Measurements from ENCODE around the gene ASIP.
A peak's percentile ranks its signal among the peaks of the same experiment; 100 is the strongest.
"Not testable (repeated sequence)": the region's sequence is repeated elsewhere in the genome, so short reads cannot be mapped to it uniquely, and the experiment has no call there.

ASIP gene

GRCh38 chr20:34240693-34241615, at the start of gene ASIP:
TSS of gene ASIP (plus strand) at chr20:34241423. CDS start at chr20:34260375, 18,952 bp downstream.
- DNase-seq: no peak

GRCh38 chr20:34193051-34193450, 48.2 kb upstream of the ASIP start:
- DNase-seq: no peak

- no peak for DNase-seq
These were observed 42.0 kb upstream of the ASIP start for GRCh38 chr20:34199183-34199582.

- no peak for DNase-seq
These were observed 41.2 kb upstream of the ASIP start for GRCh38 chr20:34200023-34200422.

GRCh38 chr20:34201531-34201930, 39.7 kb upstream of the ASIP start:
- no peak for DNase-seq

GRCh38 chr20:34205172-34205880, 35.9 kb upstream of the ASIP start:
- not testable (repeated sequence) for DNase-seq

GRCh38 chr20:34209111-34209510, 32.1 kb upstream of the ASIP start:
- DNase-seq: no peak

GRCh38 chr20:34210271-34210670, 31.0 kb upstream of the ASIP start:
- no peak for DNase-seq

- no peak for DNase-seq
These were observed 29.6 kb upstream of the ASIP start for GRCh38 chr20:34211591-34211990.

- no peak for DNase-seq
These were observed 28.0 kb upstream of the ASIP start for GRCh38 chr20:34213213-34213612.

GRCh38 chr20:34215711-34216381, 25.4 kb upstream of the ASIP start:
- peak; percentile 4 for DNase-seq

GRCh38 chr20:34216382-34216742, 24.9 kb upstream of the ASIP start:
- no peak for DNase-seq

GRCh38 chr20:34220561-34220960, 20.7 kb upstream of the ASIP start:
- no peak for DNase-seq

GRCh38 chr20:34222208-34222607, 19.0 kb upstream of the ASIP start:
- DNase-seq: no peak

GRCh38 chr20:34224251-34224650, 17.0 kb upstream of the ASIP start:
- DNase-seq: not testable (repeated sequence)

- DNase-seq: no peak
These were observed 9.6 kb upstream of the ASIP start for GRCh38 chr20:34231634-34232033.

- no peak for DNase-seq
These were observed 8.6 kb upstream of the ASIP start for GRCh38 chr20:34232494-34233087.

- no peak for DNase-seq
These were observed 7.5 kb upstream of the ASIP start for GRCh38 chr20:34233687-34234086.

GRCh38 chr20:34235875-34236274, 5.3 kb upstream of the ASIP start:
- no peak for DNase-seq

GRCh38 chr20:34237942-34238341, 3.3 kb upstream of the ASIP start:
- no peak for DNase-seq

- DNase-seq: no peak
These were observed 1.1 kb upstream of the ASIP start for GRCh38 chr20:34240121-34240520.

GRCh38 chr20:34242015-34242414, 792 bp downstream of the ASIP start:
- not testable (repeated sequence) for DNase-seq

- no peak for DNase-seq
These were observed 1.7 kb downstream of the ASIP start for GRCh38 chr20:34242879-34243278.
